Mammary epithelial cell (primary cell): ENCODE measurements around the gene MEF2D.

ENCODE experiments used
- CTCF ChIP-seq, 2 donors: IDR thresholded peaks in 1 of 2; conservative IDR thresholded peaks in 1 of 2; 2 replicates each; pipeline ENCODE4 v1.5.1; 2011 to 2012; ENCODE audit warnings: inconsistent platforms in 2 of 2, low read length in 2 of 2, mild to moderate bottlenecking in 2 of 2, control low read depth in 1 of 2, low read depth in 1 of 2; ENCODE audit not compliant: insufficient read depth in 1 of 2; ENCODE audit errors: extremely low read depth in 1 of 2
- EZH2 ChIP-seq: IDR thresholded peaks from 2 replicates; pipeline ENCODE4 v1.6.1; 2012; ENCODE audit warnings: low read length, inconsistent platforms, borderline replicate concordance

DNA sequence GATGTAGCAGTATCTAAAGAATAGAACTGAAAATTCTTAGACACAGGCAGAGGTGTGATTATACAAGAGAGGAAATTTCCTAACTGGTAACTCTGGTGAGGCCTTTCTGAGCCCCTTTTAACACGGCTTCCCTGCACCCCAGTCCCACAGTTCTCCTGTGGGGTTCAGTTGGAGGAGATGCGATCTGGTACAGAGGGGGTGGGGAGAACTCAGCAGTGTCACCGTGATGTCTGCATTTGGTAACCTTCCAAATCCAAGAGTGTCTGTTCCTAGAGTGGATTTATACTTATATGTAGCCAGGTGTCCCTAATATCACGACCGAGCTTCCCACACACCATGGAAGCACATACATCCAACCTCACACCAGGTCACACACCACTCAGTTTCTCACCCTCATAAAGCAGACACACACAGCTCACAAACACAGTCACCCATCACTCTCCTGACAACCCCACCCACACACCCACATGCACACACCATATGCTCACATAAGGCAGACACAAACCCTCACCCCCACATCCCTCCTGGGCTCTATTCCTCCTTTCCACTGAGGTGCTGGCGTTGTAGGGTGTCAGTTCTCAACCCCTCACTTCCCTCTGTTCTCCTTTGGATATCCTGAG, 83.1 kb downstream of the MEF2D start:
- TF ChIP-seq CTCF (conservative IDR thresholded peaks at IDR 0.05 in 1 of 2, IDR thresholded peaks at IDR 0.05 in 1 of 2; ENCODE audit: extremely low read depth in 1 of 2, insufficient read depth in 1 of 2, low read depth in 1 of 2, low read length in 2 of 2) = no peak
- TF ChIP-seq EZH2 = no peak
